ENCODE measurements around the gene SLC34A1.

Gene SLC34A1

GRCh38 chr5:177403102-177403791, 19.0 kb downstream of the SLC34A1 start (continued):
- TF ChIP-seq ZNF24 (tag by site-specific recombination; IDR thresholded peaks at IDR 0.05) = no peak
- TF ChIP-seq SCRT2 (tag by site-specific recombination; IDR thresholded peaks at IDR 0.05) = peak; percentile 91
- no peak for TF ChIP-seq ZNF18 (tag by site-specific recombination; IDR thresholded peaks at IDR 0.05)
- peak; percentile 8; the same call in 1 of the 2 replicates for TF ChIP-seq ZBTB6 (tag by site-specific recombination; IDR thresholded peaks at IDR 0.05)
- TF ChIP-seq AEBP2 (tag by site-specific recombination; IDR thresholded peaks at IDR 0.05; ENCODE audit: borderline replicate concordance) = no peak
- TF ChIP-seq ZNF175 (tag by site-specific recombination; IDR thresholded peaks at IDR 0.05) = no peak
- TF ChIP-seq PATZ1 (tag by site-specific recombination; IDR thresholded peaks at IDR 0.05) = peak; percentile 59; the same call in 1 of the 2 replicates
- TF ChIP-seq ZNF133 (tag by site-specific recombination; IDR thresholded peaks at IDR 0.05) = no peak
- 0 out of 2 replicates have a peak, but pooled peaks have one; percentile 3 for TF ChIP-seq ZNF585B (tag by site-specific recombination; IDR thresholded peaks at IDR 0.05)
- 0 out of 2 replicates have a peak, but pooled peaks have one; percentile 39 for TF ChIP-seq ZNF449 (tag by site-specific recombination; IDR thresholded peaks at IDR 0.05)
- TF ChIP-seq KLF8 (tag by site-specific recombination; IDR thresholded peaks at IDR 0.05) = peak; percentile 85; the same call in 1 of the 2 replicates
- TF ChIP-seq PBX3 (CRISPR knock-in tag; IDR thresholded peaks at IDR 0.05) = no peak
- TF ChIP-seq ZBTB20 (tag by site-specific recombination; IDR thresholded peaks at IDR 0.05) = peak; percentile 86
- TF ChIP-seq ZNF610 (tag by site-specific recombination; IDR thresholded peaks at IDR 0.05; ENCODE audit: borderline replicate concordance) = no peak
- TF ChIP-seq ZNF777 (tag by site-specific recombination; IDR thresholded peaks at IDR 0.05; ENCODE audit: borderline replicate concordance) = peak; percentile 86
- no peak for TF ChIP-seq ZNF510 (tag by site-specific recombination; IDR thresholded peaks at IDR 0.05; ENCODE audit: insufficient replicate concordance)
- TF ChIP-seq ZNF19 (tag by site-specific recombination; IDR thresholded peaks at IDR 0.05; ENCODE audit: low read depth) = no peak
- peak; percentile 98 for TF ChIP-seq ZBTB26 (tag by site-specific recombination; optimal IDR thresholded peaks at IDR 0.05)
- TF ChIP-seq ZNF670 (tag by site-specific recombination; IDR thresholded peaks at IDR 0.05; ENCODE audit: low read depth) = no peak
- TF ChIP-seq ZBTB48 (tag by site-specific recombination; IDR thresholded peaks at IDR 0.05) = 0 out of 2 replicates have a peak, but pooled peaks have one; percentile 50
- TF ChIP-seq ZBTB11 (tag by site-specific recombination; conservative IDR thresholded peaks at IDR 0.05; ENCODE audit: low read depth) = no peak
- peak; percentile 47; the same call in 1 of the 2 replicates for TF ChIP-seq ZSCAN5A (tag by site-specific recombination; IDR thresholded peaks at IDR 0.05)

Measured in HEK293 (cell line).